Astrocyte of the spinal cord (primary cell): ENCODE results near the gene GLOD4.

Source experiments
- DNase-seq: peaks from one replicate; pipeline ENCODE4 v3.0.0; 2011; ENCODE audit warnings: low read depth, low spot score
- H3K4me3 ChIP-seq: 2 replicates; pipeline ENCODE4 v1.5.1; 2011; ENCODE audit warnings: low read depth, mild to moderate bottlenecking, low read length, moderate library complexity
- CTCF ChIP-seq: IDR thresholded peaks from 2 replicates; pipeline ENCODE4 v1.5.1; 2012; ENCODE audit warnings: low read depth, mild to moderate bottlenecking, low read length, inconsistent platforms
- in situ Hi-C: cut with HindIII; loops from 2 replicates; pipeline ENCODE4 v1.10.0; 2017; ENCODE audit warnings: low sequenced_read_pairs

Gene GLOD4

GRCh38 chr17:718075-718474, 64.0 kb downstream of the GLOD4 start:
- no peak for DNase-seq
- TF ChIP-seq CTCF: no peak
- H3K4me3 ChIP-seq: no peak overlapping the region
- in situ Hi-C loops: no loop called here
